K562 (cell line): ENCODE data around the gene RFT1. TPM values are rescaled to one million over a fixed set of nuclear protein-coding genes. Genes with fewer than 3 reads are reported as not detected.

Source experiments
- ATAC-seq: fragments of 200-7000 bp; cut with Tn5 transposase; 3 replicates; pipeline ENCODE4 v1.9.1; 2020; ENCODE audit warnings: moderate library complexity
- BruUV-seq: library from RNA; stranded (reverse); fragments of 400-500 nt; replicated peaks from 2 replicates; lab custom pipeline; 2021; lab: Mats Ljungman, UMichigan
- CTCF ChIA-PET: fragments of 300-600 bp; formaldehyde crosslinking; extraction: SDS; loops from one replicate; lab custom pipeline; 2021; ENCODE audit warnings: low intra/inter-chr PET ratio; lab: Yijun Ruan, JAX
- POLR2A ChIA-PET: fragments of 300-600, 350-650 bp; sonication (Branson Sonifier 250); formaldehyde crosslinking; extraction: SDS; loops from one replicate; lab custom pipeline; 2021; ENCODE audit warnings: antibody characterized with exemption, inconsistent platforms; lab: Yijun Ruan, JAX
- DNase-seq, 4 experiments: peaks; one replicate each; pipeline versions ENCODE4 v3.0.0 to v3.0.0-alpha.2; 2011 to 2018; ENCODE audit warnings: low spot score in 3 of 4, mixed read lengths in 3 of 4; ENCODE audit errors: extremely low read depth in 1 of 4
- FAIRE-seq: peaks from 2 replicates; lab custom pipeline; 2011; peaks lifted over from hg19 to GRCh38; lab: Jason Lieb, UNC
- H2AFZ ChIP-seq: 2 replicates; pipeline ENCODE4 v1.6.0; 2011; ENCODE audit warnings: low read depth, low read length, control low read depth, inconsistent platforms
- H3K27ac ChIP-seq: fragments of 200-600 bp; 3 replicates; pipeline ENCODE4 v1.8.0; 2011; ENCODE audit warnings: low read depth, mild to moderate bottlenecking, control low read depth, inconsistent platforms, low read length, moderate library complexity, mixed read lengths; ENCODE audit errors: extremely low read depth
- H3K27me3 ChIP-seq, 2 experiments: fragments of 300-600 bp in 1 of 2; 2 replicates in 1 of 2; 3 replicates in 1 of 2; pipeline versions ENCODE4 v1.6.0 to v1.8.0; 2011; ENCODE audit warnings: inconsistent platforms in 2 of 2, low read length in 2 of 2, mild to moderate bottlenecking in 1 of 2, mixed read lengths in 1 of 2, moderate library complexity in 1 of 2; ENCODE audit not compliant: control insufficient read depth in 2 of 2, insufficient read depth in 2 of 2
- H3K36me3 ChIP-seq: fragments of 300-600 bp; 3 replicates; pipeline ENCODE4 v1.8.0; 2011; ENCODE audit warnings: mild to moderate bottlenecking, low read length, inconsistent platforms; ENCODE audit not compliant: control insufficient read depth, insufficient read depth
- H3K4me1 ChIP-seq, 2 experiments: fragments of 200-600 bp in 1 of 2; replicated peaks in 1 of 2; 2 replicates in 1 of 2; 3 replicates in 1 of 2; pipeline versions ENCODE4 v1.5.1 to v1.8.0; 2011; ENCODE audit warnings: inconsistent platforms in 2 of 2, low read length in 2 of 2, mild to moderate bottlenecking in 1 of 2, mixed read lengths in 1 of 2, moderate library complexity in 1 of 2; ENCODE audit not compliant: control insufficient read depth in 2 of 2, insufficient read depth in 2 of 2
- H3K4me2 ChIP-seq: 2 replicates; pipeline ENCODE4 v1.6.1; 2011; ENCODE audit warnings: low read length, control low read depth, inconsistent platforms, mixed read lengths; ENCODE audit not compliant: insufficient read depth
- H3K4me3 ChIP-seq: fragments of 200-600 bp; sonication (generic), shearing (Covaris generic); 2 replicates; pipeline ENCODE4 v1.5.1; 2016; ENCODE audit warnings: control low read depth, inconsistent platforms
- H3K79me2 ChIP-seq: fragments of 200-600 bp; 3 replicates; pipeline ENCODE4 v1.8.0; 2011; ENCODE audit warnings: low read length, inconsistent platforms; ENCODE audit not compliant: control insufficient read depth, insufficient read depth
- H3K9ac ChIP-seq, 2 experiments: 2 replicates each; pipeline versions ENCODE4 v1.6.0 to v1.6.1; 2011; ENCODE audit warnings: low read depth in 2 of 2, low read length in 2 of 2, control low read depth in 1 of 2, inconsistent platforms in 1 of 2, mild to moderate bottlenecking in 1 of 2, mixed read lengths in 1 of 2; ENCODE audit not compliant: insufficient read depth in 1 of 2
- H3K9me1 ChIP-seq: one replicate; pipeline ENCODE4 v1.6.0; 2011; ENCODE audit warnings: inconsistent platforms, mild to moderate bottlenecking, low read length, moderate library complexity; ENCODE audit not compliant: control insufficient read depth, insufficient read depth
- H3K9me3 ChIP-seq: replicated peaks from 2 replicates; pipeline ENCODE4 v1.5.1; 2011; ENCODE audit warnings: low read depth, low read length, inconsistent platforms; ENCODE audit not compliant: control insufficient read depth, insufficient read depth
- H4K20me1 ChIP-seq: replicated peaks from 2 replicates; pipeline ENCODE4 v1.6.1; 2011; ENCODE audit warnings: low read length, inconsistent platforms, mixed read lengths; ENCODE audit not compliant: control insufficient read depth, insufficient read depth
- CTBP1 ChIP-seq: fragments of 450-650 bp; IDR thresholded peaks from 2 replicates; pipeline ENCODE4 v1.6.1; 2016; ENCODE audit warnings: borderline replicate concordance
- DPF2 ChIP-seq: fragments of 450-650 bp; IDR thresholded peaks from 2 replicates; pipeline ENCODE4 v1.6.1; 2016
- MEIS2 ChIP-seq: fragments of 450-650 bp; IDR thresholded peaks from 2 replicates; pipeline ENCODE4 v1.6.1; 2014; ENCODE audit warnings: mild to moderate bottlenecking; ENCODE audit not compliant: partially characterized antibody
- NR2C2 ChIP-seq, 2 experiments: fragments of 200-800 bp in 1 of 2; sonication (Bioruptor generic) in 1 of 2; sonication (generic) in 1 of 2; formaldehyde crosslinking in 1 of 2; IDR thresholded peaks; 2 replicates each; pipeline versions ENCODE4 v1.6.1 to v1.8.0; 2016 to 2022; ENCODE audit warnings: mild to moderate bottlenecking in 1 of 2, missing compliant biosample characterization in 1 of 2, missing genetic modification characterization in 1 of 2, missing genetic modification reagents in 1 of 2
- RBM17 ChIP-seq: fragments of 200-400 bp; formaldehyde crosslinking; IDR thresholded peaks from 2 replicates; pipeline ENCODE4 v1.6.1; 2017; ENCODE audit warnings: low read depth, mild to moderate bottlenecking, low read length, borderline replicate concordance
- SIN3B ChIP-seq: fragments of 450-650 bp; IDR thresholded peaks from 2 replicates; pipeline ENCODE4 v1.6.1; 2017; ENCODE audit warnings: low read depth, mild to moderate bottlenecking, moderate library complexity
- SRSF1 ChIP-seq: fragments of 200-400 bp; formaldehyde crosslinking; IDR thresholded peaks from 2 replicates; pipeline ENCODE4 v1.6.1; 2017; ENCODE audit warnings: mild to moderate bottlenecking, low read depth, low read length, moderate library complexity
- ZFP36 ChIP-seq: fragments of 150-350 bp; IDR thresholded peaks from 2 replicates; pipeline ENCODE4 v1.6.1; 2018; ENCODE audit warnings: low read length, low read depth; ENCODE audit not compliant: partially characterized antibody
- WGBS: fragments of 100-300 bp; shearing (Covaris generic); methylation state at CpG from one replicate; pipeline ENCODE4 v1.1.6; 2016; ENCODE audit warnings: low coverage, mixed read lengths; ENCODE audit not compliant: insufficient coverage; ENCODE audit errors: missing lambda C conversion rate; 5-methylcytosine and 5-hydroxymethylcytosine counted together
- in situ Hi-C: fragments of 300-500 bp; cut with MboI; formaldehyde crosslinking; loops from 4 replicates; pipeline ENCODE4 v1.15.0; 2018; ENCODE audit warnings: inconsistent platforms, mixed read lengths
- intact Hi-C: fragments of 100-400 bp; cut with micrococcal nuclease; formaldehyde crosslinking; loops from 2 replicates; pipeline ENCODE4 v1.14.2; 2022
- polyA plus RNA-seq, 8 experiments: library from polyadenylated mRNA; depleted of rRNA in 4 of 8; stranded (reverse) in 5 of 8; unstranded in 3 of 8; fragments of >200 nt; fragmentation: Nextera tagmentation in 2 of 8; fragmentation: Illumina TruSeq in 1 of 8; extraction: Ambion mirVana in 2 of 8; extraction: Trizol in 1 of 8; gene quantifications; 2 replicates each; pipeline versions ENCODE4 v1.2.1 to v1.2.3, GENCODE V29; 2011 to 2014; ENCODE audit warnings: inconsistent platforms in 1 of 8, missing spikeins in 1 of 8
- total RNA-seq, 7 experiments: library from RNA; depleted of rRNA in 6 of 7; stranded (reverse); fragments of >200 nt in 6 of 7; fragmentation: Illumina TruSeq in 2 of 7; extraction: Trizol in 2 of 7; gene quantifications; 2 replicates each; pipeline versions ENCODE4 v1.2.1 to v1.2.3, GENCODE V29; 2011 to 2021; ENCODE audit warnings: low replicate concordance in 1 of 7
- TF ChIP-seq, protein P1 (sequence below): sonication (generic); formaldehyde crosslinking; IDR thresholded peaks from 2 replicates; pipeline ENCODE4 v1.8.0; 2022; ENCODE audit warnings: missing genetic modification reagents, mild to moderate bottlenecking, moderate library complexity, borderline replicate concordance
- TF ChIP-seq, protein P2 (sequence below), 2 experiments: fragments of 450-650 bp; IDR thresholded peaks; 2 replicates each; pipeline ENCODE4 v1.6.1; 2016
- TF ChIP-seq, protein P3 (sequence below), 2 experiments: IDR thresholded peaks; 2 replicates each; pipeline ENCODE4 v1.6.1; 2012; ENCODE audit warnings: improper control_type of control experiment in 2 of 2, low read depth in 2 of 2, low read length in 2 of 2, borderline replicate concordance in 1 of 2
- TF ChIP-seq, protein P4 (sequence below): sonication (generic); formaldehyde crosslinking; IDR thresholded peaks from 2 replicates; pipeline ENCODE4 v1.8.0; 2022; ENCODE audit warnings: mild to moderate bottlenecking, missing genetic modification reagents
- TF ChIP-seq, protein P5 (sequence below): sonication (generic); IDR thresholded peaks from 2 replicates; pipeline ENCODE4 v1.6.1; 2016
- TF ChIP-seq, protein P6 (sequence below): sonication (generic); formaldehyde crosslinking; IDR thresholded peaks from 2 replicates; pipeline ENCODE4 v1.9.0; 2022; ENCODE audit warnings: mild to moderate bottlenecking, missing genetic modification reagents

RFT1 gene
- total and polyA plus RNA-seq, 9 of the 15 experiments (the other 6 are each of a cell fraction or from before 2014, with no cell fraction given): 4.4 to 23.8 (median 8.9) TPM

DNA sequence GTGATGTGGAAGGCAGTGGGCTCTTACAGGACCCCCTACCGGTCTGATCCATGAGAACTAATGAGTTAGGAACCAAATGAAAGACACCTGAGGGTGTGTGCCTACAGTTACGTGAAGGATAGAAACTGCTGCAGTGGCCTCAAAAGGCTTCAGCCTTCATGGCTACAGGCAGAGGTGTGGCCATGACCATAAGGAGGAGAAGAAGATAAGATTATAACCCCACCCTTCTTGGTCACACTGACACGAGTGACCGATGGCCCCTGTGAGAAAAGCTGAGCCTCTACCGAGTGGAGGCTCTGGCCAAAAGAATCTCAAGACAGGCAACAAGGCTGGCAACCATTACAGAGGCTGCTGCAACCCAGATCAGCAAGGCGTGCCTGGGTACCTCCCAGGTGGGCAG, 6.3 kb downstream of the RFT1 start (continued):
- TF ChIP-seq MEIS2 (peak; percentile 65), CTBP1 (0 out of 2 replicates have a peak, but pooled peaks have one; percentile 15)
- TF ChIP-seq, protein P1, sequence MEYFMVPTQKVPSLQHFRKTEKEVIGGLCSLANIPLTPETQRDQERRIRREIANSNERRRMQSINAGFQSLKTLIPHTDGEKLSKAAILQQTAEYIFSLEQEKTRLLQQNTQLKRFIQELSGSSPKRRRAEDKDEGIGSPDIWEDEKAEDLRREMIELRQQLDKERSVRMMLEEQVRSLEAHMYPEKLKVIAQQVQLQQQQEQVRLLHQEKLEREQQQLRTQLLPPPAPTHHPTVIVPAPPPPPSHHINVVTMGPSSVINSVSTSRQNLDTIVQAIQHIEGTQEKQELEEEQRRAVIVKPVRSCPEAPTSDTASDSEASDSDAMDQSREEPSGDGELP: no peak
- TF ChIP-seq, protein P2, sequence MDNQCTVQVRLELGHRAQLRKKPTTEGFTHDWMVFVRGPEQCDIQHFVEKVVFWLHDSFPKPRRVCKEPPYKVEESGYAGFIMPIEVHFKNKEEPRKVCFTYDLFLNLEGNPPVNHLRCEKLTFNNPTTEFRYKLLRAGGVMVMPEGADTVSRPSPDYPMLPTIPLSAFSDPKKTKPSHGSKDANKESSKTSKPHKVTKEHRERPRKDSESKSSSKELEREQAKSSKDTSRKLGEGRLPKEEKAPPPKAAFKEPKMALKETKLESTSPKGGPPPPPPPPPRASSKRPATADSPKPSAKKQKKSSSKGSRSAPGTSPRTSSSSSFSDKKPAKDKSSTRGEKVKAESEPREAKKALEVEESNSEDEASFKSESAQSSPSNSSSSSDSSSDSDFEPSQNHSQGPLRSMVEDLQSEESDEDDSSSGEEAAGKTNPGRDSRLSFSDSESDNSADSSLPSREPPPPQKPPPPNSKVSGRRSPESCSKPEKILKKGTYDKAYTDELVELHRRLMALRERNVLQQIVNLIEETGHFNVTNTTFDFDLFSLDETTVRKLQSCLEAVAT (IDR thresholded peaks at IDR 0.05): no peak

DNA sequence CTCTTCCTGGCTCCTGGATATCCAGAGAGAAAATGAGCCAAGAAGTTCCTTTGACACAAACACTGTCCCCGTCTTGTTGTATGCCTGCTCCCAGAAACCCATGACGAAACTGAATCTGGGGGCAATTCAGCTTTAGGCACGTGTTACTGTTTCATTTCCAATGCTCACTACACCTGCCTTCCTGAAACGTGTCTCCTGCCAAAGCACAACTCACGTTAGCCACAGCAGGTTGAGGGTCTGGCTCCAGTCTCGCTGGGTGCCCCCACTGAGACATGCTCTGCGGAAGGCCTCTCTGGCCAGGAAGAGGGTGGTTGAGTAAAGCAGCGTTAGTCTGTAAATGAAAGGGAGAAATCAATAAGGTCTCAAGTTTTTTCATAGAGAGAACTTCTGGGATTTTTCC, 6.7 kb downstream of the RFT1 start:
- Histone ChIP-seq H3K4me3 (no peak overlapping the region), H3K9ac (peak overlapping the region in 1 of 2 experiments; percentile 61; a peak in 1 of 4 replicates), H3K4me2 (no peak overlapping the region; the same call in 1 of the 2 replicates), H3K4me1 (peaks cover 14 to 16% of the 10 kb centered on the region in 2 experiments; a peak in 3 of 5 replicates), H3K36me3 (peaks cover 58% of the 10 kb centered on the region), H2AFZ (no peak overlapping the region), H3K79me2 (no peaks in the 10 kb centered on the region), H3K9me1 (no peaks in the 10 kb centered on the region), H3K27me3 (no peaks in the 10 kb centered on the region), H3K27ac (no peak overlapping the region), H4K20me1 (no peaks in the 10 kb centered on the region), H3K9me3 (no peaks in the 10 kb centered on the region)
- FAIRE-seq (no peak), DNase-seq (no peak), ATAC-seq (no peak)
- 58% methylated on average over 8 of the region's 8 CpGs for WGBS
- no TSS peak for BruUV-seq
- intact Hi-C loops: no loop called here
- ChIA-PET CTCF (no interaction called here), POLR2A (no interaction called here)
- in situ Hi-C loops: no loop called here
- no peak for TF ChIP-seq RBM17
- TF ChIP-seq SIN3B: no peak
- no peak for TF ChIP-seq SRSF1
- TF ChIP-seq, protein P3, sequence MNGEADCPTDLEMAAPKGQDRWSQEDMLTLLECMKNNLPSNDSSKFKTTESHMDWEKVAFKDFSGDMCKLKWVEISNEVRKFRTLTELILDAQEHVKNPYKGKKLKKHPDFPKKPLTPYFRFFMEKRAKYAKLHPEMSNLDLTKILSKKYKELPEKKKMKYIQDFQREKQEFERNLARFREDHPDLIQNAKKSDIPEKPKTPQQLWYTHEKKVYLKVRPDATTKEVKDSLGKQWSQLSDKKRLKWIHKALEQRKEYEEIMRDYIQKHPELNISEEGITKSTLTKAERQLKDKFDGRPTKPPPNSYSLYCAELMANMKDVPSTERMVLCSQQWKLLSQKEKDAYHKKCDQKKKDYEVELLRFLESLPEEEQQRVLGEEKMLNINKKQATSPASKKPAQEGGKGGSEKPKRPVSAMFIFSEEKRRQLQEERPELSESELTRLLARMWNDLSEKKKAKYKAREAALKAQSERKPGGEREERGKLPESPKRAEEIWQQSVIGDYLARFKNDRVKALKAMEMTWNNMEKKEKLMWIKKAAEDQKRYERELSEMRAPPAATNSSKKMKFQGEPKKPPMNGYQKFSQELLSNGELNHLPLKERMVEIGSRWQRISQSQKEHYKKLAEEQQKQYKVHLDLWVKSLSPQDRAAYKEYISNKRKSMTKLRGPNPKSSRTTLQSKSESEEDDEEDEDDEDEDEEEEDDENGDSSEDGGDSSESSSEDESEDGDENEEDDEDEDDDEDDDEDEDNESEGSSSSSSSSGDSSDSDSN (IDR thresholded peaks at IDR 0.05; ENCODE audit: borderline replicate concordance in 1 of 2, low read depth in 2 of 2, low read length in 2 of 2): no peak
- TF ChIP-seq NR2C2 (CRISPR knock-in tag; IDR thresholded peaks at IDR 0.05): no peak
- TF ChIP-seq NR2C2 (tag; IDR thresholded peaks at IDR 0.05): no peak
- TF ChIP-seq DPF2: no peak
- no peak for TF ChIP-seq ZFP36
- TF ChIP-seq, protein P4, sequence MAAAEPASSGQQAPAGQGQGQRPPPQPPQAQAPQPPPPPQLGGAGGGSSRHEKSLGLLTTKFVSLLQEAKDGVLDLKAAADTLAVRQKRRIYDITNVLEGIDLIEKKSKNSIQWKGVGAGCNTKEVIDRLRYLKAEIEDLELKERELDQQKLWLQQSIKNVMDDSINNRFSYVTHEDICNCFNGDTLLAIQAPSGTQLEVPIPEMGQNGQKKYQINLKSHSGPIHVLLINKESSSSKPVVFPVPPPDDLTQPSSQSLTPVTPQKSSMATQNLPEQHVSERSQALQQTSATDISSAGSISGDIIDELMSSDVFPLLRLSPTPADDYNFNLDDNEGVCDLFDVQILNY: no peak
- TF ChIP-seq, protein P5, sequence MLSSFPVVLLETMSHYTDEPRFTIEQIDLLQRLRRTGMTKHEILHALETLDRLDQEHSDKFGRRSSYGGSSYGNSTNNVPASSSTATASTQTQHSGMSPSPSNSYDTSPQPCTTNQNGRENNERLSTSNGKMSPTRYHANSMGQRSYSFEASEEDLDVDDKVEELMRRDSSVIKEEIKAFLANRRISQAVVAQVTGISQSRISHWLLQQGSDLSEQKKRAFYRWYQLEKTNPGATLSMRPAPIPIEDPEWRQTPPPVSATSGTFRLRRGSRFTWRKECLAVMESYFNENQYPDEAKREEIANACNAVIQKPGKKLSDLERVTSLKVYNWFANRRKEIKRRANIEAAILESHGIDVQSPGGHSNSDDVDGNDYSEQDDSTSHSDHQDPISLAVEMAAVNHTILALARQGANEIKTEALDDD: no peak
- TF ChIP-seq, protein P6, sequence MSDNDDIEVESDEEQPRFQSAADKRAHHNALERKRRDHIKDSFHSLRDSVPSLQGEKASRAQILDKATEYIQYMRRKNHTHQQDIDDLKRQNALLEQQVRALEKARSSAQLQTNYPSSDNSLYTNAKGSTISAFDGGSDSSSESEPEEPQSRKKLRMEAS: no peak
